Hepatocyte (in vitro differentiated cells): Measurements from ENCODE around the gene ZNF587B.
"Not testable (repeated sequence)": the region's sequence is repeated elsewhere in the genome, so short reads cannot be mapped to it uniquely, and the experiment has no call there.

Experiments used
- EZH2 ChIP-seq: fragments of 200-600 bp; sonication (generic); IDR thresholded peaks from 2 replicates; pipeline ENCODE4 v1.6.1; 2016; ENCODE audit warnings: antibody characterized with exemption, mild to moderate bottlenecking, borderline replicate concordance
- TF ChIP-seq, protein P1 (sequence below): fragments of 200-600 bp; sonication (generic); IDR thresholded peaks from 2 replicates; pipeline ENCODE4 v1.5.1; 2016; ENCODE audit warnings: antibody characterized with exemption, mild to moderate bottlenecking; ENCODE audit not compliant: poor library complexity

DNA sequence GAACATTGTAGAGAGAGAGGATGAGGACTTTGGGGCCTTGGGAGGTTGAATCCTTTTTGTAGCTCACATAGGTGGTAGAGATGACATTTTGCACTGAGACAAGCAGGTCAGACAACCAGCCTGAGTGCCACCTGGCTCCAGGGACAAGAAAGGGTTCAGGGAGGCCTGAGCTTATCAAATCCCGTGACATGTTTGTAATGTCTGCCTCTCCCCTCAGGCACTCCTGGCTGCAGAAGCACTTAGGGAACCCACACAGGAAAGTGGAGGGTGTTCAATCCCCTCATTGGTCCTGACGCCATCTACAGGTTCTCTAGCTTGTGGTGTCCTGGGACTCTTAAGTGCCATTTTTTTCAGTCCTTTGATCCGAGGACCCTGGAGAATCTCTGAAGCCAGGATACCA lies 9.0 kb upstream of the ZNF587B start:
- TF ChIP-seq, protein P1, sequence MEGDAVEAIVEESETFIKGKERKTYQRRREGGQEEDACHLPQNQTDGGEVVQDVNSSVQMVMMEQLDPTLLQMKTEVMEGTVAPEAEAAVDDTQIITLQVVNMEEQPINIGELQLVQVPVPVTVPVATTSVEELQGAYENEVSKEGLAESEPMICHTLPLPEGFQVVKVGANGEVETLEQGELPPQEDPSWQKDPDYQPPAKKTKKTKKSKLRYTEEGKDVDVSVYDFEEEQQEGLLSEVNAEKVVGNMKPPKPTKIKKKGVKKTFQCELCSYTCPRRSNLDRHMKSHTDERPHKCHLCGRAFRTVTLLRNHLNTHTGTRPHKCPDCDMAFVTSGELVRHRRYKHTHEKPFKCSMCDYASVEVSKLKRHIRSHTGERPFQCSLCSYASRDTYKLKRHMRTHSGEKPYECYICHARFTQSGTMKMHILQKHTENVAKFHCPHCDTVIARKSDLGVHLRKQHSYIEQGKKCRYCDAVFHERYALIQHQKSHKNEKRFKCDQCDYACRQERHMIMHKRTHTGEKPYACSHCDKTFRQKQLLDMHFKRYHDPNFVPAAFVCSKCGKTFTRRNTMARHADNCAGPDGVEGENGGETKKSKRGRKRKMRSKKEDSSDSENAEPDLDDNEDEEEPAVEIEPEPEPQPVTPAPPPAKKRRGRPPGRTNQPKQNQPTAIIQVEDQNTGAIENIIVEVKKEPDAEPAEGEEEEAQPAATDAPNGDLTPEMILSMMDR, result not testable (repeated sequence)
- TF ChIP-seq EZH2, result not testable (repeated sequence)
